MCF 10A (cell line): ENCODE results near the gene ALKBH1. TPM values are rescaled to one million over a fixed set of nuclear protein-coding genes. Genes with fewer than 3 reads are reported as not detected.
A peak's percentile ranks its signal among the peaks of the same experiment; 100 is the strongest.

Source experiments
- BruUV-seq: library from RNA; stranded (reverse); fragments of 400-500 nt; replicated peaks from 2 replicates; lab custom pipeline; 2021; lab: Mats Ljungman, UMichigan
- CTCF ChIA-PET: fragments of 300-600 bp; sonication (Branson Sonifier 250); formaldehyde crosslinking; extraction: SDS; loops from one replicate; lab custom pipeline; 2021; ENCODE audit warnings: antibody characterized with exemption, inconsistent platforms; lab: Yijun Ruan, JAX
- POLR2A ChIA-PET: fragments of 300-600, 350-650 bp; sonication (Branson Sonifier 250); formaldehyde crosslinking; extraction: SDS; loops from one replicate; lab custom pipeline; 2020; ENCODE audit warnings: antibody characterized with exemption, inconsistent platforms; lab: Yijun Ruan, JAX
- DNase-seq: peaks from one replicate; pipeline ENCODE4 v3.0.0-alpha.2; 2018; ENCODE audit not compliant: unreplicated experiment
- H3K27ac Mint-ChIP-seq: one replicate; pipeline ENCODE4 v1.8.0; 2022; ENCODE audit warnings: mild to moderate bottlenecking, low read depth, mixed read lengths; ENCODE audit not compliant: unreplicated experiment
- H3K27me3 Mint-ChIP-seq: one replicate; pipeline ENCODE4 v1.8.0; 2022; ENCODE audit warnings: mixed read lengths; ENCODE audit not compliant: insufficient read depth, unreplicated experiment
- H3K36me3 Mint-ChIP-seq: one replicate; pipeline ENCODE4 v1.8.0; 2022; ENCODE audit warnings: mild to moderate bottlenecking, moderate library complexity, mixed read lengths; ENCODE audit not compliant: insufficient read depth, unreplicated experiment
- H3K4me1 Mint-ChIP-seq: one replicate; pipeline ENCODE4 v1.8.0; 2022; ENCODE audit warnings: mixed read lengths; ENCODE audit not compliant: insufficient read depth, unreplicated experiment
- H3K4me3 Mint-ChIP-seq: one replicate; pipeline ENCODE4 v1.8.0; 2022; ENCODE audit warnings: mild to moderate bottlenecking, moderate library complexity, mixed read lengths; ENCODE audit not compliant: unreplicated experiment
- H3K9me3 Mint-ChIP-seq: one replicate; pipeline ENCODE4 v1.8.0; 2022; ENCODE audit warnings: mixed read lengths; ENCODE audit not compliant: unreplicated experiment
- intact Hi-C: fragments of 100-400 bp; cut with micrococcal nuclease; formaldehyde crosslinking; loops from 2 replicates; pipeline ENCODE4 v1.14.1; 2022
- total RNA-seq: library from RNA; stranded (reverse); gene quantifications from 2 replicates; pipeline ENCODE4 v1.2.3, GENCODE V29; 2022
- TF ChIP-seq, protein P1 (sequence below): fragments of 200-600 bp; IDR thresholded peaks from one replicate; pipeline ENCODE4 v1.8.0; 2022; ENCODE audit warnings: antibody characterized with exemption, mild to moderate bottlenecking; ENCODE audit not compliant: unreplicated experiment

ALKBH1 gene
- total RNA-seq, 1 experiment from 2014 or later: 14.4 TPM

GRCh38 chr14:77746064-77746702 is 38.4 kb upstream of the ALKBH1 start:
- ChIA-PET POLR2A (interaction anchor here (0.5 to 0.7 kb wide), 2 partner anchors 9 to 14 kb away, joined by 3 to 4 read pairs; no protein-coding TSS in a partner anchor), CTCF (no interaction called here)
- H3K36me3 Mint-ChIP-seq: peaks cover 70% of the 10 kb centered on the region
- H3K9me3 Mint-ChIP-seq: no peaks in the 10 kb centered on the region
- TF ChIP-seq, protein P1, sequence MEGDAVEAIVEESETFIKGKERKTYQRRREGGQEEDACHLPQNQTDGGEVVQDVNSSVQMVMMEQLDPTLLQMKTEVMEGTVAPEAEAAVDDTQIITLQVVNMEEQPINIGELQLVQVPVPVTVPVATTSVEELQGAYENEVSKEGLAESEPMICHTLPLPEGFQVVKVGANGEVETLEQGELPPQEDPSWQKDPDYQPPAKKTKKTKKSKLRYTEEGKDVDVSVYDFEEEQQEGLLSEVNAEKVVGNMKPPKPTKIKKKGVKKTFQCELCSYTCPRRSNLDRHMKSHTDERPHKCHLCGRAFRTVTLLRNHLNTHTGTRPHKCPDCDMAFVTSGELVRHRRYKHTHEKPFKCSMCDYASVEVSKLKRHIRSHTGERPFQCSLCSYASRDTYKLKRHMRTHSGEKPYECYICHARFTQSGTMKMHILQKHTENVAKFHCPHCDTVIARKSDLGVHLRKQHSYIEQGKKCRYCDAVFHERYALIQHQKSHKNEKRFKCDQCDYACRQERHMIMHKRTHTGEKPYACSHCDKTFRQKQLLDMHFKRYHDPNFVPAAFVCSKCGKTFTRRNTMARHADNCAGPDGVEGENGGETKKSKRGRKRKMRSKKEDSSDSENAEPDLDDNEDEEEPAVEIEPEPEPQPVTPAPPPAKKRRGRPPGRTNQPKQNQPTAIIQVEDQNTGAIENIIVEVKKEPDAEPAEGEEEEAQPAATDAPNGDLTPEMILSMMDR: no peak
- DNase-seq: no peak
- no TSS peak for BruUV-seq
- no peaks in the 10 kb centered on the region for H3K4me1 Mint-ChIP-seq
- no peaks in the 10 kb centered on the region for H3K27me3 Mint-ChIP-seq
- no peak overlapping the region for H3K27ac Mint-ChIP-seq
- intact Hi-C loops: no loop called here
- H3K4me3 Mint-ChIP-seq: no peak overlapping the region

DNA sequence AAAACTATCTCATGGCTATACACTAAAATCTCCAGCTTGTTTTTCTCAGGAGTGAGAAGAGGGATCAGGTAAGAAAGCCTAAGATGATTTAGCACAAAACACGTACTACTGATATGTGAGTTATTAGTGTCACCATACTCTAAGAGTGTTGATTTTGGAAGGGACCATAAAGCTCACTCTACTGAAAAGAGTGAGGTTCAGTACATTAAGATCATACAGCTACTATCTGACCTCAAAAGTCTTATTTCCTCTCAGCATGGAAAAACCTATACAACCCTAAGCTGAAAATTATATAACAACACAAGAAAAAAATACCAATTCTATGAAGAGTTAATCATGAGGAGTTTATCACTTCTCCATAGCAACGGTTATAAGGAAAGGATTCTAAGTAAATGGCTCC is 33.6 kb upstream of the ALKBH1 start:
- Mint-ChIP-seq H3K27me3 (no peaks in the 10 kb centered on the region), H3K4me1 (no peaks in the 10 kb centered on the region), H3K4me3 (no peak overlapping the region), H3K9me3 (no peaks in the 10 kb centered on the region), H3K27ac (peak overlapping the region; percentile 39), H3K36me3 (peaks cover 81% of the 10 kb centered on the region)
- CTCF ChIA-PET: interaction anchor here (0.8 to 1.1 kb wide), 3 partner anchors 11 to 282 kb away, joined by 3 to 4 read pairs (median 3); no protein-coding TSS in a partner anchor
- POLR2A ChIA-PET: interaction anchor here (2.2 kb wide), 1 partner anchor 20 kb away, joined by 14 read pairs; the partner anchor contains the start of gene SNW1
- intact Hi-C loops: no loop called here
- TF ChIP-seq, protein P1: no peak
- DNase-seq: no peak
- BruUV-seq: no TSS peak

DNA sequence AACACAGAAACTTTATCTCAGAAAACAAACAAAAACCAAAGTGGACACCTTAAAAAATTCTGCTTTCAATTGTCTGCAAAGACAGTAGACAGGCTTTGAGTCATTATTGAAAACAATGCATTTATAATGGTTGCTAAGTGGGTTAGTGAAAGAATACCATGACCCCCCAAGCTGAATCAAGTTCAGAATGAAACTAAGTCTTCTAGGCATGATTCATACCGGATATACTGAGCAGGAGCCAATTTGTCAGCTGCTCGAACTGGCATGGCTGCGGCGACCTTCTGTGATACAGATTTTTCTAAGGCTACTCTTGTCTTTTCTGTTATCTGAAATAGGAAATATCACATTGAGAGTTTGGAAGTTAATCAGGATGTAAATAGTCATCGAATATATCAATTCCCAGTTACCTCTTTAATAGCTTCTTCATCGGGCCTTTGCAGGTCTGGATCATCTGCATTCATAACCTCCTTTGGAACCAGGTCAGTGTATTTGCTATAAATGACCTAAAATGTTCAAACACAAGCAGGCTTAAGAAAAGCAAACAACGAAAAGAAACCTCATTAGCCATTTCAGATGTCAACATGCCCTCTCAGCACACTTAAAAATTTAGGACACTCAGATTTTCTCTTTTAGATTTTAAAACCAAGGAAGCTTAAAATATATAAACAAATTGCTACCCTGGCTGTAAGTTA is 30.9 kb upstream of the ALKBH1 start:
- intact Hi-C loops: no loop called here
- no peak overlapping the region for H3K4me3 Mint-ChIP-seq
- no peaks in the 10 kb centered on the region for H3K4me1 Mint-ChIP-seq
- TF ChIP-seq, protein P1: no peak
- DNase-seq: peak; percentile 6
- POLR2A ChIA-PET: no interaction called here
- peaks cover 97% of the 10 kb centered on the region for H3K36me3 Mint-ChIP-seq
- no peaks in the 10 kb centered on the region for H3K9me3 Mint-ChIP-seq
- CTCF ChIA-PET: interaction anchor here (0.7 kb wide), 1 partner anchor 260 kb away, joined by 3 read pairs; no protein-coding TSS in a partner anchor
- BruUV-seq: no TSS peak
- H3K27ac Mint-ChIP-seq: peak overlapping the region; percentile 40
- H3K27me3 Mint-ChIP-seq: no peaks in the 10 kb centered on the region

DNA sequence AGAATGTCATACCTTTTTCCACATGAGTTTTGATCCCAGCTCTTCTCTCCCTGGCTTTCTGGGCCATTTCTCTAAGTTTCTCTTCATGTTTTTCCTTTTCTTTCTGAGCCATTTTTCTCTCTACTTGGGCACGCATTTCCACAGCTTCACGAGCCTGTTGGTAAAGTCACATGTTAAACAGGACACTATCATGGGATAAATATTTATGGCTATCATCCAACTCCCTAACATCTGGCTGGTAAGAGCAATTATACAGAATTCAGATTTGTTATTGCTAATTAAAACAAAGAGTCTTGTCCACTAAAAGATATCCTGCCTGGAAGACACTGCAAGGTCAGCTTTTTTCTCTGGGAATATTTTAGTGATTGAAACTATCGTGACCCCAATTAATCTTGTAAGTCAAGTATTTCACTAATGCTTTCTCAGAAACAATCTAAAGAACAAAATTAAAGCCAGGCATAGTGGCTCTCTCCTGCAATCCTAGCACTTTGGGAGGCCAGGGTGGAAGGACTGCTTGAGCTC is 23.2 kb upstream of the ALKBH1 start:
- no TSS peak for BruUV-seq
- Mint-ChIP-seq H3K27me3 (no peaks in the 10 kb centered on the region), H3K4me3 (no peak overlapping the region), H3K9me3 (no peaks in the 10 kb centered on the region), H3K36me3 (peaks cover 99% of the 10 kb centered on the region), H3K27ac (no peak overlapping the region), H3K4me1 (no peaks in the 10 kb centered on the region)
- TF ChIP-seq, protein P1: no peak
- intact Hi-C loops: no loop called here
- CTCF ChIA-PET: no interaction called here
- DNase-seq: no peak
- POLR2A ChIA-PET: interaction anchor here (2.0 kb wide), 1 partner anchor 11 kb away, joined by 4 read pairs; no protein-coding TSS in a partner anchor
